UCSD-AML1 (cell line): ENCODE results near the gene LZTR1.
"Not testable (repeated sequence)": the region's sequence is repeated elsewhere in the genome, so short reads cannot be mapped to it uniquely, and the experiment has no call there.

Experiments
- DNase-seq: peaks from one replicate; lab custom pipeline; 2025; ENCODE audit not compliant: unreplicated experiment; lab: John Stamatoyannopoulos, UW

LZTR1 gene

GRCh38 chr22:21032037-21032867 is 50.2 kb downstream of the LZTR1 start, which contains the start of gene SLC7A4:
SLC7A4 (minus strand) TSS chr22:21032561; CDS start chr22:21031812, 749 bp downstream.
- DNase-seq, result no peak

- no peak for DNase-seq
Measured at GRCh38 chr22:21032868-21033688, 51.0 kb downstream of the LZTR1 start.

- DNase-seq, result no peak
Measured at GRCh38 chr22:21033895-21034294, 51.8 kb downstream of the LZTR1 start.

GRCh38 chr22:21034989-21035388 is 52.9 kb downstream of the LZTR1 start:
- DNase-seq, result no peak

- DNase-seq, result no peak
Measured at GRCh38 chr22:21038405-21038804, 56.3 kb downstream of the LZTR1 start.

GRCh38 chr22:21039158-21039557 is 57.1 kb downstream of the LZTR1 start:
- not testable (repeated sequence) for DNase-seq

GRCh38 chr22:21041937-21042336 is 59.8 kb downstream of the LZTR1 start:
- DNase-seq, result no peak

- no peak for DNase-seq
Measured at GRCh38 chr22:21042978-21043859, 61.1 kb downstream of the LZTR1 start.

GRCh38 chr22:21043860-21044535 is 61.9 kb downstream of the LZTR1 start:
- no peak for DNase-seq

- peak; percentile 44 for DNase-seq
Measured at GRCh38 chr22:21044931-21045584, 63.0 kb downstream of the LZTR1 start.

- peak; percentile 66 for DNase-seq
Measured at GRCh38 chr22:21045585-21046294, 63.6 kb downstream of the LZTR1 start, which contains the start of gene LRRC74B. LRRC74B (plus strand) TSS chr22:21045946; CDS start chr22:21045987, 41 bp downstream.

GRCh38 chr22:21047035-21047661 is 65.1 kb downstream of the LZTR1 start:
- no peak for DNase-seq

- no peak for DNase-seq
Measured at GRCh38 chr22:21047730-21048129, 65.6 kb downstream of the LZTR1 start.

- DNase-seq, result not testable (repeated sequence)
Measured at GRCh38 chr22:21048448-21048847, 66.4 kb downstream of the LZTR1 start.
